ENCODE results near the gene ATG2A. TPM values are rescaled to one million over a fixed set of nuclear protein-coding genes. Genes with fewer than 3 reads are reported as not detected.

Gene ATG2A
- total RNA-seq, 1 donor from 2014 or later = 35.0 TPM

DNA sequence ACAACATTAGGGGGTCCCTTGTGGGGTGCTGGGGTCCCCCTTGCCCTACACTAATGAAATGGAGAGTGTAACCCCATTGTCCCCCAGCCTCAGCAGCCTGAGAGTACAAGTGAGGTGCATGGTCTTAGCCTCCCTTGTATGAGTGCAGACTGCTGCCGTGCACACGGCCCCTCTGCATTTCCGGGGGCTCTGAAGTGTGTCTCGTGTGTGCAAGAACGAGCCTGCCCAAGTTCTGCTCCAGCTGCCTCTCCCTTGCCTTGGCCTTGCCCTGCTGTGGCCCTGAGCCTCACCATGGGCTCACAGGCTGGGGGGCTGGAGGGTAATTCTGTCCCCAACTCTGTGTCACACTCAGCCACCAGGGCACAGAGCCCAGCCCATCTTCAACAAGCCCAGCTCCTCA, 33.4 kb downstream of the ATG2A start:
- Mint-ChIP-seq H3K4me1 (ENCODE audit: low read depth) (peaks cover 18% of the 10 kb centered on the region), H3K4me3 (ENCODE audit: low read depth) (no peak overlapping the region), H3K36me3 (ENCODE audit: insufficient read depth) (no peaks in the 10 kb centered on the region), H3K27me3 (peaks cover 3% of the 10 kb centered on the region), H3K9me3 (ENCODE audit: low read depth) (no peaks in the 10 kb centered on the region), H3K27ac (no peak overlapping the region)
- DNase-seq (ENCODE audit: low spot score, unreplicated experiment) = no peak
- no peak for TF ChIP-seq CTCF (IDR thresholded peaks at IDR 0.05; ENCODE audit: unreplicated experiment)

DNA sequence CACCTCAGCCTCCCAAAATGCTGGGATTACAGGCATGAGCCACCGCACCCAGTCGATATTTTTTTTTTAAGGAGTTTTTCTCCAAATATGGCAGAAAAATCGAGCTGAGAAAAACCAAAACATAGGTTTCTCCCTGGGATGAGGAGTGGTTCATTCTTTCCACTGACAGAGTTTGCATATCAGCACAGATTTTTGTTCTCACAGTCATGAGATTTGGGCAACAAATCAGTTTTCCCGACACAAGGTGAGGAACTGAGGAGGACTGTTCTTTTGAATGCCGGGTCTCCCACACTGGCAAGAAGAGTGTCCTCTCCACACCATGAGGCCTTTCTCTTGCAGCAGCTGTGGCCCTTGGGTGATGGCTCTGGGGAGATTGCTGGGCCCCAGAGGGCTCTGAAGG, 34.8 kb downstream of the ATG2A start:
- Mint-ChIP-seq H3K4me3 (ENCODE audit: low read depth) (no peak overlapping the region), H3K9me3 (ENCODE audit: low read depth) (no peaks in the 10 kb centered on the region), H3K27me3 (peaks cover 3% of the 10 kb centered on the region), H3K36me3 (ENCODE audit: insufficient read depth) (no peaks in the 10 kb centered on the region), H3K27ac (no peak overlapping the region), H3K4me1 (ENCODE audit: low read depth) (peaks cover 12% of the 10 kb centered on the region)
- no peak for TF ChIP-seq CTCF (IDR thresholded peaks at IDR 0.05; ENCODE audit: unreplicated experiment)
- DNase-seq (ENCODE audit: low spot score, unreplicated experiment) = no peak

GRCh38 chr11:64881476-64881875, 35.5 kb downstream of the ATG2A start:
- Mint-ChIP-seq H3K4me1 (ENCODE audit: low read depth) (peaks cover 19% of the 10 kb centered on the region), H3K9me3 (ENCODE audit: low read depth) (no peaks in the 10 kb centered on the region), H3K36me3 (ENCODE audit: insufficient read depth) (no peaks in the 10 kb centered on the region), H3K4me3 (ENCODE audit: low read depth) (no peak overlapping the region), H3K27me3 (peaks cover 3% of the 10 kb centered on the region), H3K27ac (no peak overlapping the region)
- TF ChIP-seq CTCF (IDR thresholded peaks at IDR 0.05; ENCODE audit: unreplicated experiment) = no peak
- no peak for DNase-seq (ENCODE audit: low spot score, unreplicated experiment)

DNA sequence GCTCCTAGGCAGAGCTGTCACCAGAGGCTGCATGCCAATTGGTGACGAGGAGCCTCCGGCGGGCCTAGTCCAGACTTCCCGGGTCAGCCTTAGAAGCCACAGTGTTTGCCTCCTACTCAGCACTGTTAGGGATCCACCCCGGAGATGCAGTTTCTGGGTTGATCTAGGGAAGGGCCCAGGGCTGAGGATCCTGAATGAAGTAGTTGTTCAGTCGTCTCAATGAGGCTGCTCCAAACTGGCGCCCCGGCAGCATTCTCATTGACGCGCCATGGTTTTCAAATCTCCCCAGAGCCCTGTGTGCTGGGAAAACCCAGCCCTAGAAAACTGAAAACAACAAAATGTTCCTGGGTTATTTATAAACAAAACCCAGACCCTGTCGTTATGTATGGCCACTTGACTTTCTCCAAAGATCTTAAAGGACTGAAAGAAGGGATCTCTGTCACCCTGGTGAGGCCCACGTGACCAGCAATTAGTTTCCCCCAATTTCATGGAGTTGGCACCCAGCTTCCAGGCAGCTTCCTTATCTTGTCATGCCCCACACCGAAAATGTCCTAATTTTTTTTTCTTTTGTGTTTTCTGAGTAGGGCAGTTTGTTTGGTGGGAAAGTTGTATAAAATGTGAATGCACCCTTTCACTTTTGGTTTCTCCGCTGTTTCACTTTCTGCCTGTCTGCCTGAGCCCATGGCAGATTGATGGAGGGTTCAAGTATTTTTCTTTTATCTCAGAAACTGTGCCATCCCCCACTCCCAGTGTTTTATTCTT, 36.6 kb downstream of the ATG2A start:
- H3K4me3 Mint-ChIP-seq (ENCODE audit: low read depth) = peak overlapping the region; percentile 87
- no peaks in the 10 kb centered on the region for H3K9me3 Mint-ChIP-seq (ENCODE audit: low read depth)
- H3K4me1 Mint-ChIP-seq (ENCODE audit: low read depth) = peaks cover 28% of the 10 kb centered on the region
- TF ChIP-seq CTCF (IDR thresholded peaks at IDR 0.05; ENCODE audit: unreplicated experiment) = no peak
- no peak for DNase-seq (ENCODE audit: low spot score, unreplicated experiment)
- peaks cover 3% of the 10 kb centered on the region for H3K27me3 Mint-ChIP-seq
- no peak overlapping the region for H3K27ac Mint-ChIP-seq
- no peaks in the 10 kb centered on the region for H3K36me3 Mint-ChIP-seq (ENCODE audit: insufficient read depth)

DNA sequence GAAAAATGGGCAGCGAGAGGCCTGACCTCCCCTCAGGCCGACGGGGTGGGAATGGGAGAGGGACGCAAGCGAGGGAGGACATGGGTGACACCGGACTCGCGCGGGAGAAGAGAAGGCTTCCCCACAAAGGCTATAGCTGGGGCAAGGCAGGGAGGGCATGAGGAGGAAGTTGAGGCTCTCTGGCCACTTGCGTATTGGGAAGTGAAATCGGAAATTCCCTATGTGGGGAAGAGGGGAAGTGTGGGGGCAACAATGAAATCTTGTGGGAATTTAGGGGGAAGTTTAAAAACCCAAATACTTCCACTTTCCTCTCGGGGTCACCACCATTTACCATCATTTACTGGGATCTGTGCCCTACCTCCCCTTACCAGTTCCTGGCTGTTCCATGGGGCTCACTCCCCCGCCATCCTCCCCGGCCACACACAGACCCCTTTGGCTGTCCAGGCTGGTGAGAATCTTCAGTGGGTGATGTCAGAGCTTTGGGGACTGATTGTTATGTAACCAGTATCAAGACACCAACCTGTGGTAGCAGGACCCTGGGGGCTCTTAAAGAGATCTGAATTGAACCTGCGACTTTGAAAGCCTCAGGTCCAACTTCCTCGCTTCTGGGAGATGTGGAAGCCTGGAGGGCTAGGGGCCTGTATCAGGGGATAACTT, 37.6 kb downstream of the ATG2A start:
- no peak for TF ChIP-seq CTCF (IDR thresholded peaks at IDR 0.05; ENCODE audit: unreplicated experiment)
- H3K36me3 Mint-ChIP-seq (ENCODE audit: insufficient read depth) = peaks cover 5% of the 10 kb centered on the region
- H3K27ac Mint-ChIP-seq = peak overlapping the region; percentile 96
- peak overlapping the region; percentile 87 for H3K4me3 Mint-ChIP-seq (ENCODE audit: low read depth)
- H3K4me1 Mint-ChIP-seq (ENCODE audit: low read depth) = peaks cover 31% of the 10 kb centered on the region
- peaks cover 3% of the 10 kb centered on the region for H3K27me3 Mint-ChIP-seq
- H3K9me3 Mint-ChIP-seq (ENCODE audit: low read depth) = no peaks in the 10 kb centered on the region
- no peak for DNase-seq (ENCODE audit: low spot score, unreplicated experiment)

Measured in progenitor cell of endocrine pancreas (in vitro differentiated cells).